Central memory CD8-positive, alpha-beta T cell (primary cell): ENCODE results near the gene TRIO.

Source experiments
- ATAC-seq: fragments of 150-1000 bp; cut with Tn5 transposase; replicated peaks from 2 replicates; pipeline ENCODE4 v1.10.0; 2022; ENCODE audit warnings: mild to moderate bottlenecking, moderate FRiP score, moderate number of reproducible peaks; ENCODE audit not compliant: poor library complexity, severe bottlenecking; ENCODE audit errors: extremely low read depth
- DNase-seq, 2 donors: peaks; one replicate each; pipeline ENCODE4 v3.0.0; 2021; ENCODE audit warnings: low spot score in 2 of 2
- H3K27ac Mint-ChIP-seq: one replicate; pipeline ENCODE4 v1.8.0; 2022; ENCODE audit warnings: low read depth, mild to moderate bottlenecking, moderate library complexity, mixed read lengths
- H3K27me3 Mint-ChIP-seq: one replicate; pipeline ENCODE4 v1.8.0; 2022; ENCODE audit warnings: mixed read lengths
- H3K36me3 Mint-ChIP-seq: one replicate; pipeline ENCODE4 v1.8.0; 2022; ENCODE audit warnings: mild to moderate bottlenecking, moderate library complexity, mixed read lengths; ENCODE audit not compliant: insufficient read depth
- H3K4me1 Mint-ChIP-seq: one replicate; pipeline ENCODE4 v1.8.0; 2022; ENCODE audit warnings: mixed read lengths
- H3K4me3 Mint-ChIP-seq: one replicate; pipeline ENCODE4 v1.8.0; 2022; ENCODE audit warnings: mild to moderate bottlenecking, moderate library complexity, mixed read lengths
- H3K9me3 Mint-ChIP-seq: one replicate; pipeline ENCODE4 v1.8.0; 2022; ENCODE audit warnings: mixed read lengths

Gene TRIO

GRCh38 chr5:14226149-14226548 is 83.0 kb downstream of the TRIO start:
- ATAC-seq (no peak), DNase-seq (no peak)
- no peak overlapping the region for H3K27ac Mint-ChIP-seq
- H3K27me3 Mint-ChIP-seq, result no peaks in the 10 kb centered on the region
- no peaks in the 10 kb centered on the region for H3K9me3 Mint-ChIP-seq
- no peaks in the 10 kb centered on the region for H3K36me3 Mint-ChIP-seq
- peaks cover 7% of the 10 kb centered on the region for H3K4me1 Mint-ChIP-seq
- no peak overlapping the region for H3K4me3 Mint-ChIP-seq

- H3K36me3 Mint-ChIP-seq, result no peaks in the 10 kb centered on the region
- no peak overlapping the region for H3K27ac Mint-ChIP-seq
- no peaks in the 10 kb centered on the region for H3K27me3 Mint-ChIP-seq
- H3K4me1 Mint-ChIP-seq, result peaks cover 3% of the 10 kb centered on the region
- ATAC-seq (no peak), DNase-seq (no peak)
- no peak overlapping the region for H3K4me3 Mint-ChIP-seq
- no peaks in the 10 kb centered on the region for H3K9me3 Mint-ChIP-seq
Measured at GRCh38 chr5:14226554-14226953, 83.4 kb downstream of the TRIO start.

- H3K36me3 Mint-ChIP-seq, result no peaks in the 10 kb centered on the region
- DNase-seq, result no peak
Measured at GRCh38 chr5:14226992-14227391, 83.8 kb downstream of the TRIO start.

GRCh38 chr5:14227513-14227912 is 84.4 kb downstream of the TRIO start:
- H3K9me3 Mint-ChIP-seq, result no peaks in the 10 kb centered on the region
- H3K36me3 Mint-ChIP-seq, result no peaks in the 10 kb centered on the region
- H3K27me3 Mint-ChIP-seq, result no peaks in the 10 kb centered on the region
- no peak overlapping the region for H3K27ac Mint-ChIP-seq
- ATAC-seq (no peak), DNase-seq (no peak)
- no peaks in the 10 kb centered on the region for H3K4me1 Mint-ChIP-seq
- H3K4me3 Mint-ChIP-seq, result no peak overlapping the region

More at GRCh38 chr5:14226992-14227391, 83.8 kb downstream of the TRIO start:
- no peak for ATAC-seq
- no peaks in the 10 kb centered on the region for H3K9me3 Mint-ChIP-seq
- H3K4me1 Mint-ChIP-seq, result no peaks in the 10 kb centered on the region
- no peak overlapping the region for H3K27ac Mint-ChIP-seq
- no peak overlapping the region for H3K4me3 Mint-ChIP-seq
- H3K27me3 Mint-ChIP-seq, result no peaks in the 10 kb centered on the region

- no peaks in the 10 kb centered on the region for H3K4me1 Mint-ChIP-seq
- ATAC-seq, result no peak
- H3K9me3 Mint-ChIP-seq, result no peaks in the 10 kb centered on the region
- no peaks in the 10 kb centered on the region for H3K27me3 Mint-ChIP-seq
- no peak overlapping the region for H3K27ac Mint-ChIP-seq
- H3K36me3 Mint-ChIP-seq, result no peaks in the 10 kb centered on the region
- DNase-seq, result no peak
- H3K4me3 Mint-ChIP-seq, result no peak overlapping the region
Measured at GRCh38 chr5:14228219-14228618, 85.1 kb downstream of the TRIO start.

GRCh38 chr5:14229181-14229580 is 86.0 kb downstream of the TRIO start:
- DNase-seq (no peak), ATAC-seq (no peak)
- no peaks in the 10 kb centered on the region for H3K36me3 Mint-ChIP-seq
- H3K4me1 Mint-ChIP-seq, result no peaks in the 10 kb centered on the region
- H3K9me3 Mint-ChIP-seq, result no peaks in the 10 kb centered on the region
- H3K4me3 Mint-ChIP-seq, result no peak overlapping the region
- no peak overlapping the region for H3K27ac Mint-ChIP-seq
- no peaks in the 10 kb centered on the region for H3K27me3 Mint-ChIP-seq

GRCh38 chr5:14229734-14230133 is 86.6 kb downstream of the TRIO start:
- Mint-ChIP-seq H3K27me3 (no peaks in the 10 kb centered on the region), H3K27ac (no peak overlapping the region), H3K4me1 (no peaks in the 10 kb centered on the region), H3K4me3 (no peak overlapping the region), H3K9me3 (no peaks in the 10 kb centered on the region), H3K36me3 (no peaks in the 10 kb centered on the region)
- no peak for DNase-seq
- ATAC-seq, result no peak

GRCh38 chr5:14231156-14231555 is 88.0 kb downstream of the TRIO start:
- Mint-ChIP-seq H3K27me3 (no peaks in the 10 kb centered on the region), H3K4me1 (no peaks in the 10 kb centered on the region), H3K4me3 (no peak overlapping the region), H3K9me3 (no peaks in the 10 kb centered on the region), H3K36me3 (no peaks in the 10 kb centered on the region), H3K27ac (no peak overlapping the region)
- ATAC-seq (no peak), DNase-seq (no peak)

- no peaks in the 10 kb centered on the region for H3K9me3 Mint-ChIP-seq
- ATAC-seq, result no peak
Measured at GRCh38 chr5:14231890-14232289, 88.7 kb downstream of the TRIO start.

GRCh38 chr5:14234204-14234603 is 91.1 kb downstream of the TRIO start:
- H3K27me3 Mint-ChIP-seq, result no peaks in the 10 kb centered on the region
- DNase-seq, result no peak
- H3K4me1 Mint-ChIP-seq, result no peaks in the 10 kb centered on the region

More at GRCh38 chr5:14231890-14232289, 88.7 kb downstream of the TRIO start:
- no peak overlapping the region for H3K4me3 Mint-ChIP-seq
- no peaks in the 10 kb centered on the region for H3K36me3 Mint-ChIP-seq
- H3K4me1 Mint-ChIP-seq, result no peaks in the 10 kb centered on the region
- no peak for DNase-seq
- H3K27me3 Mint-ChIP-seq, result no peaks in the 10 kb centered on the region
- no peak overlapping the region for H3K27ac Mint-ChIP-seq

GRCh38 chr5:14235872-14236271 is 92.7 kb downstream of the TRIO start:
- no peaks in the 10 kb centered on the region for H3K27me3 Mint-ChIP-seq
- H3K9me3 Mint-ChIP-seq, result no peaks in the 10 kb centered on the region
- no peaks in the 10 kb centered on the region for H3K36me3 Mint-ChIP-seq
- ATAC-seq, result no peak
- DNase-seq, result no peak
- no peak overlapping the region for H3K4me3 Mint-ChIP-seq
- H3K27ac Mint-ChIP-seq, result no peak overlapping the region
- H3K4me1 Mint-ChIP-seq, result no peaks in the 10 kb centered on the region

More at GRCh38 chr5:14234204-14234603, 91.1 kb downstream of the TRIO start:
- Mint-ChIP-seq H3K9me3 (no peaks in the 10 kb centered on the region), H3K4me3 (no peak overlapping the region), H3K27ac (no peak overlapping the region), H3K36me3 (no peaks in the 10 kb centered on the region)
- ATAC-seq, result no peak

- no peaks in the 10 kb centered on the region for H3K27me3 Mint-ChIP-seq
- H3K36me3 Mint-ChIP-seq, result no peaks in the 10 kb centered on the region
- H3K9me3 Mint-ChIP-seq, result no peaks in the 10 kb centered on the region
- DNase-seq (no peak), ATAC-seq (no peak)
- H3K4me3 Mint-ChIP-seq, result no peak overlapping the region
- no peak overlapping the region for H3K27ac Mint-ChIP-seq
- no peaks in the 10 kb centered on the region for H3K4me1 Mint-ChIP-seq
Measured at GRCh38 chr5:14236757-14237156, 93.6 kb downstream of the TRIO start.

- Mint-ChIP-seq H3K4me1 (no peaks in the 10 kb centered on the region), H3K4me3 (no peak overlapping the region), H3K27ac (no peak overlapping the region), H3K27me3 (no peaks in the 10 kb centered on the region), H3K36me3 (no peaks in the 10 kb centered on the region), H3K9me3 (no peaks in the 10 kb centered on the region)
- DNase-seq (no peak), ATAC-seq (no peak)
Measured at GRCh38 chr5:14237317-14238086, 94.4 kb downstream of the TRIO start.
